Hindlimb muscle (tissue), 1 donor: ENCODE results near the gene SNAP29. TPM values are rescaled to one million over a fixed set of nuclear protein-coding genes. Genes with fewer than 3 reads are reported as not detected.
"Not testable (repeated sequence)": the region's sequence is repeated elsewhere in the genome, so short reads cannot be mapped to it uniquely, and the experiment has no call there.

Experiments used
- DNase-seq: peaks from one replicate; pipeline ENCODE4 v3.0.0-alpha.2; 2013
- polyA plus RNA-seq: library from polyadenylated mRNA; unstranded; fragments of 120-200 nt; gene quantifications from one replicate; pipeline ENCODE4 v1.2.1, GENCODE V29; 2013; ENCODE audit not compliant: insufficient read length

The SNAP29 gene
- polyA plus RNA-seq, 1 donor: 22.6 TPM

- no peak for DNase-seq
Measured at GRCh38 chr22:20836987-20837823, 21.6 kb upstream of the SNAP29 start.

- DNase-seq: not testable (repeated sequence)
Measured at GRCh38 chr22:20839354-20839753, 19.5 kb upstream of the SNAP29 start.

DNA sequence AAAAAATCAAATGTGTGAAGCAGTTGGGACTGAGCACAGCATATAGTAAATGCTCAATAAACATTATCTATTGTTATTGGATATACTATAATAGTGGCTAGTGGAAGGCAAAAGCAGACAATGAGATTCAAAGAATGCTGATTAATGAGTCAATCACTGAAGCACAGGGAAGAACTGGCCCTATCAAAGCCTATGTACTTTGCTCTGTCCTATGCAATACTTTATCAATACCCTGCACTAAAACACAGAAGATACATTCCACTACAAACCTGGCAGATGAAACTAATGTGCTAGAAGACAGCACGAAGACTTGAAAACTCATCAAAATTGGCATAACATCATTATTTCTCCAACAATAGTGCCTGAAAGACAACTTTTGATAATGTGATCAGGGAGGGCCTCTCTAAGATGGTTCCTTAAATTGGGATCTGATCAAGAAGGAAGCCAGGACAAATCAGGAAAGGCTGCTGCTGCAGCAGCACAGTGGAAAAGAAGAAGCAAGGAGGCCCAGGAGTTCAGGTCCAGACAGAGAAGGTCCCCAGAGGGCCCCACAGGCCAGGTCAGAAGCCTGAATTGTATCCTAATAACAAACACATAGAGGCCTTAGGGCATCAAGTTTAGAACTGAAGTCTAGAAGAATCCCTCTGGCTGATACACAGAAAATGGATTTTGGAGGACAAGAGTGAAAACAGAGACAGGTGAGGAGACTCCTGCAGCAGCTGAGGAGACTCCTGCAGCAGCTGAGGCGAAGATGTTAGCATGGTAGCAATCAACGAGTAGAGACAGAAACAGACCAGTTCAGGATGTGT is 18.8 kb upstream of the SNAP29 start:
- no peak for DNase-seq

GRCh38 chr22:20840646-20841371 is 18.0 kb upstream of the SNAP29 start:
- DNase-seq: no peak

DNA sequence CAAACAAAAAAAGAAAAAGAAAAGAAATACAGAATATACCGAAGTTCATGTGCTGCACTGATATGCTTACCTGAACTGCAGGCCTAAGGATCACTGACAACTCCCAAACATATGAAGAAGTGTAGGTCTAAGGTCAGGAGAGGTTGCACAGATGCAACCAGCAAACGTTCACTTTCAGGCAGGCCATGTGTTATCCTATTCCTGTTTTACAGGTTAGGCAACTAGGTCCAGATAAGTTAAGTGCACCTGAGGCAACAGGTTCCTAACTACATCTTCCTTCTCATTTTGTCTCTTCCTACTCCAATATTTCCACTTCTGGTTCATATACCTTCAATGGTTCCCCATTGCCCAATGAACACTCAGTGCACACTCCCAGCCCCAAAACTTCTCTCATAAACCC is 15.3 kb upstream of the SNAP29 start:
- no peak for DNase-seq

GRCh38 chr22:20844055-20845037 is 14.5 kb upstream of the SNAP29 start:
- DNase-seq: no peak

GRCh38 chr22:20847318-20847822 is 11.4 kb upstream of the SNAP29 start:
- DNase-seq: no peak

- no peak for DNase-seq
Measured at GRCh38 chr22:20852076-20852475, 6.7 kb upstream of the SNAP29 start.

- DNase-seq: no peak
Measured at GRCh38 chr22:20852503-20852902, 6.3 kb upstream of the SNAP29 start.

DNA sequence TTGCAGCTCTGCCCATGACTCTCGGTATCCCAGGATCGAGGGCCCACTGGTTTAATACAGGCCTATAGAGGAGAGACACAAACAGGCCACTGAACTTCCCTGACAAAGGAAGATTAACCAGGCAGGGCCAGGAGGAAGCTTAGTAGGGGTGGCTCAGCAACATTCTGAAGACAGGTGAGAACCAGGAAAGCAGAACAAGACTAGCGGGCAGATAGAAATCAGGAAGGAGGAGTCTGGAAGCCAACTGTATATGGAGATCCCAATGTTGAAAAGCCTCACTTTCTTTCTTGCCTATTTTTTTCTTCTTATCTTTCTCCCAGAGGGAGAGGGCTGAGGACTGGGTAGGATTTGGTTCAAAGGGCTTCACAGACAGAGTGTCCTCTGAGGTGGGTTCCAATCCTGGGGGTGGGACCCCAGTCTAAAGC is 5.6 kb upstream of the SNAP29 start:
- no peak for DNase-seq

DNA sequence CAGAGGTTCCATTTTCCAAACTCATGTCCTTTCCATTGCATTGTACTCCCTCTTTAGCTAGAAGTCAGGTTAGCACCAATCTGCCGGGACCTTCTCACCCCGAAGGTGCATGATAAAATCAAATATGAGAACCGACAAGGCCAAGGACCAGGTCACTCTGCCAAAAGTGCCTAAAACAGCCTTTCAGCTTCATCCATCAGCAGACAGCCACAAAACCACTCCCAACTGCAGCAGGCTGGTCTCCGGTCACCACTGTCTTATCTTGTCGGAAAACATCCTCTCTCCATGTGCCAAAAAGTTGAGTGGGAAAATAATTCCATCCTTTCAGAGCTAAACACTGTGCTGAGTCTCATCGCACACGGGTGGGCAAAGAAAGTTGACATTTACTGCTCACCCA is 1.6 kb upstream of the SNAP29 start:
- DNase-seq: no peak

DNA sequence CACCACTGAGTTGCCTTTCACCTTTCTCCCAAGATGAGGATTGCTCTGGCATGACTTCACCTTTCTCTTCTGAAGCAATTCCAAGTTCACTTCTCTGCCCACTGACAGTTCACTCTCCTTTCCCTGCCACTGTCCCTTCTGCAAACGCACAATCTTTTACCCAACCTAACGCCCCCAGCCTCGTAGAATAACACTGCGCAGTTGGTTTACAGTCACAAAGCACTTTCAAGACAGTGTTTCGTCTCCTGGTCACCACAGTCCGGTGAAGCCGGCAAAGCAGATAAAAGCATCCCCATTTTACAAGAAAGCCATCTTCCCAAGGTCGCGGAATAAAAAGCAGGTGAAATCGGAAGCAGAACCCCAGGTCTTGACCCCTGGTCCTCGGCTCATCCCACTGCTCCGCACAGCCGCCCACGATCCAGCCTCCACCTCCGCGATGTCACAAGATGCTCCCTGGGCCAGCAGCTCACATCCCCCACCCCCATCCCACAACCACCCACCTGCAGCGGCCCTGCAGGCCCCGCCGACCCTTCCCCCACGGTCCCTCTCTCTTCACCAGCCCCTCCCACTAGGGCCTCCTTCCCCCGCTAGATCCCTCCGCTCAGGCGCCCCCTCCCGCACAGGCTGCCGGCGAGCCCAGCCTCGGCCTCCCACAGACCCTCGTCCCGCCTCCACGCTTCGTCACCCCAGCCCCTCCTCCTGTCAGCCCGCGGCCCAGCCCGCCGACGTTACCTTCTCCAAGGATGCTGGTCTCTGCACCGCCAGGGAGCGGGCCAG is 781 bp upstream of the SNAP29 start:
- DNase-seq: peak; percentile 89

DNA sequence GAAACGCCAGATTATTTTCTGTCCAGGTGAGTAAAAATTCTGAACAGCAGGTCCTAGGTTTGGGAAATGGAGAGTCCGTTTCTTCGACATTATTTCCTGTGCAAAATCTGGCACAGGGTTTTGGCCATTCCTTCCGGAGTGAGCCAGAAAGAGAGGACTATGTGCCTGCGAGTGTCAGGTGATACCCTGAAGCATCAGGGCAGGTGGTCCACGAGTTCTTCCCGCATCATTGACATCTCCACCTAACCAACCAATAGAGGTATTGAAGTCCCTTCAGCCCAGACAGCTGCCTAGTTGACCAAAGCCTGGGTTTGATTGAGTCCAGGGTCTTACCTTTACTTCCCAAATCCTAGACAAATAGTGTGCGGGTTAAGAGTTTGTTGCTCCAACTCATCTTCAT is 808 bp downstream of the SNAP29 start:
- DNase-seq: no peak

DNA sequence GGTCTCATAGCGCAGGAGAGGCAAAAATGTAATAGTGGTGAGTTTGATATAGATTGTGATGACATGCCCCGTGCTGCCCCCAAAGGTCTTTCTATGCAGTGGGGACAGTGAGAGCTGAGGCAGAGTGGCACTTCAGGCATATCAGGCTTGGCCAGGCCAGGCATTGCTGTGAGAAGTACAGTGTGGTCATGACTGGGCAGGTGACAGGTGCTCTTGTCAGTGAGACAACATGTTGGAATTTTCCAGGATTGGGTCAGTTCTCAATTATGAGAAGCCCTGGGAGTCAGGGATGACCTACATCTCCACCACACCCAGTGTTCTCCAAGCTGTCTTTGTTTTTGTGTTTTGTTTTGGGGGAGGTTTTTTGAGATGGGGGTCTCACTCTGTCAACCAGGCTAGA is 3.7 kb downstream of the SNAP29 start:
- DNase-seq: no peak

- no peak for DNase-seq
Measured at GRCh38 chr22:20863366-20863765, 4.6 kb downstream of the SNAP29 start.

- DNase-seq: no peak
Measured at GRCh38 chr22:20864186-20864908, 5.5 kb downstream of the SNAP29 start.

DNA sequence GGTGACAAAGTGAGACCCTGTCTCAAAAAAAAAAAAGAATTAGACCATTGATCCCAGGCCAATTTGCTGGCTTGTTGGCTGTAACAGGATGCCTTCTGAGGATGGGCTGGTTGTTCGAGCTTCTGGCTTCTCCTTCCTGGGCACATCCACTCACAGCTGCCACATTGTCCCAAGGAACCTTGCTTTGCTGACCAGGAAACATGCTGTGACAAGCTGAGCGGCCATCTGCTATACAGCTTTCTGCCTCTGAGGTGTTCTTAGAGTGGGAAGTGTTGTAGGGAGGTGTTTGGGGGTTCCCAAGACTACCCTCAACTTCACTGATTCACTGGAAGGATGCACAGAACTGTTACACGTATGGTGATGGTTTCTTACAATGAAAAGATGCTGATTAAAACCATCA is 6.5 kb downstream of the SNAP29 start:
- DNase-seq: no peak

DNA sequence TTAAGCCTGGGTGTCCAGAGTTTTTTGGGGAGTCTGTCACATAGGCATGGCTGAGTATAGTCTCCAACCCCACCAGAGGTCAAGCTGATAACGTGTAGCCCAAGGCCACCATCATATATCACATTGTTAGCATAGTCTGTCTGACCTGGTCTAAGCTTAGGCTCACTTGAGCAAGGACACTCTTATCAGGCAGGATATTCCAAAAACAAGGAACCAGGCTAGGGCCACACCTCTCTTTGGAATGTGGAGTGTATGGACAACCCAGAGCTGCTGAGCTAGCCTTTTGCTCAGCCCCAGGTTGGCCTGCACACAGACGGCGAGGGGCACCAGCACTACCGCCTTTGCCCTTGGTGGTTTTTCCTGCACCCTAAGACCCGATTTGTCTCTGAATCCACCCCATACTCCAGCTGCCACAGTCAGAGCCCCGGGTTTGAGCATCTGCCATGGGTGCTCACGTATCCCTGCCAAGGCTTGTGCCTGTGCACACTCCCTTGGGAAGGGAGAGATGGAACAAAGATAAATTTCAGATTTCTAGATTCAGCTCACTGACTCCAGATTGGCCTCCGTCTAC is 7.2 kb downstream of the SNAP29 start:
- no peak for DNase-seq

GRCh38 chr22:20866736-20867135 is 7.9 kb downstream of the SNAP29 start:
- DNase-seq: no peak
